ENCODE measurements around the gene ADGRG3.

The ADGRG3 gene

GRCh38 chr16:57645169-57645568 lies 22.9 kb upstream of the ADGRG3 start:
- in situ Hi-C loops (cut with MboI; ENCODE audit: low sequenced_read_pairs) = loop anchor here (10.0 kb wide), 1 partner anchor 60 kb away; no protein-coding TSS in a partner anchor

- in situ Hi-C loops (cut with MboI; ENCODE audit: low sequenced_read_pairs) = loop anchor here (10.0 kb wide), 1 partner anchor 61 kb away; no protein-coding TSS in a partner anchor
These were observed 22.3 kb upstream of the ADGRG3 start for GRCh38 chr16:57645691-57646387.

GRCh38 chr16:57646388-57647039 lies 21.6 kb upstream of the ADGRG3 start:
- in situ Hi-C loops (cut with MboI; ENCODE audit: low sequenced_read_pairs) = loop anchor here (10.0 kb wide), 1 partner anchor 62 kb away; no protein-coding TSS in a partner anchor

- in situ Hi-C loops (cut with MboI; ENCODE audit: low sequenced_read_pairs) = loop anchor here (10.0 kb wide), 1 partner anchor 63 kb away; no protein-coding TSS in a partner anchor
These were observed 20.8 kb upstream of the ADGRG3 start for GRCh38 chr16:57647136-57647875.

- in situ Hi-C loops (cut with MboI; ENCODE audit: low sequenced_read_pairs) = loop anchor here (10.0 kb wide), 1 partner anchor 63 kb away; no protein-coding TSS in a partner anchor
These were observed 20.0 kb upstream of the ADGRG3 start for GRCh38 chr16:57648125-57648524.

- in situ Hi-C loops (cut with MboI; ENCODE audit: low sequenced_read_pairs) = loop anchor here (10.0 kb wide), 1 partner anchor 64 kb away; no protein-coding TSS in a partner anchor
These were observed 19.3 kb upstream of the ADGRG3 start for GRCh38 chr16:57648581-57649442.

- in situ Hi-C loops (cut with MboI; ENCODE audit: low sequenced_read_pairs) = loop anchor here (10.0 kb wide), 1 partner anchor 65 kb away; no protein-coding TSS in a partner anchor
These were observed 18.7 kb upstream of the ADGRG3 start for GRCh38 chr16:57649443-57649751.

- in situ Hi-C loops (cut with MboI; ENCODE audit: low sequenced_read_pairs) = loop anchor here (5.0 to 10.0 kb wide), 2 partner anchors 65 to 67 kb away; no protein-coding TSS in a partner anchor
These were observed 18.3 kb upstream of the ADGRG3 start for GRCh38 chr16:57649846-57650245.

GRCh38 chr16:57651344-57652333 lies 16.5 kb upstream of the ADGRG3 start:
- in situ Hi-C loops (cut with MboI; ENCODE audit: low sequenced_read_pairs) = loop anchor here (5.0 kb wide), 1 partner anchor 66 kb away; no protein-coding TSS in a partner anchor

- in situ Hi-C loops (cut with MboI; ENCODE audit: low sequenced_read_pairs) = loop anchor here (5.0 kb wide), 1 partner anchor 64 kb away; no protein-coding TSS in a partner anchor
These were observed 15.2 kb upstream of the ADGRG3 start for GRCh38 chr16:57652695-57653471.

- in situ Hi-C loops (cut with MboI; ENCODE audit: low sequenced_read_pairs) = loop anchor here (5.0 kb wide), 1 partner anchor 63 kb away; no protein-coding TSS in a partner anchor
These were observed 14.2 kb upstream of the ADGRG3 start for GRCh38 chr16:57653936-57654335.

GRCh38 chr16:57656342-57656955 lies 11.7 kb upstream of the ADGRG3 start:
- in situ Hi-C loops (cut with MboI; ENCODE audit: low sequenced_read_pairs) = no loop called here

- in situ Hi-C loops (cut with MboI; ENCODE audit: low sequenced_read_pairs) = no loop called here
These were observed 10.9 kb upstream of the ADGRG3 start for GRCh38 chr16:57657228-57657627.

- in situ Hi-C loops (cut with MboI; ENCODE audit: low sequenced_read_pairs) = no loop called here
These were observed 9.8 kb upstream of the ADGRG3 start for GRCh38 chr16:57658130-57658877.

GRCh38 chr16:57658878-57659674 lies 9.0 kb upstream of the ADGRG3 start:
- in situ Hi-C loops (cut with MboI; ENCODE audit: low sequenced_read_pairs) = no loop called here

GRCh38 chr16:57660715-57661463 lies 7.2 kb upstream of the ADGRG3 start:
- in situ Hi-C loops (cut with MboI; ENCODE audit: low sequenced_read_pairs) = no loop called here

All from HL-60/S4 (cell line).